GM18498 (cell line): Measurements from ENCODE around the gene CDC16.
"Not testable (repeated sequence)": the region's sequence is repeated elsewhere in the genome, so short reads cannot be mapped to it uniquely, and the experiment has no call there.

Source experiments
- ATAC-seq: cut with Tn5 transposase; IDR thresholded peaks from one replicate; pipeline ENCODE4 v1.9.1; 2021; ENCODE audit warnings: mild to moderate bottlenecking, moderate library complexity; ENCODE audit not compliant: unreplicated experiment

Gene CDC16, protein sequence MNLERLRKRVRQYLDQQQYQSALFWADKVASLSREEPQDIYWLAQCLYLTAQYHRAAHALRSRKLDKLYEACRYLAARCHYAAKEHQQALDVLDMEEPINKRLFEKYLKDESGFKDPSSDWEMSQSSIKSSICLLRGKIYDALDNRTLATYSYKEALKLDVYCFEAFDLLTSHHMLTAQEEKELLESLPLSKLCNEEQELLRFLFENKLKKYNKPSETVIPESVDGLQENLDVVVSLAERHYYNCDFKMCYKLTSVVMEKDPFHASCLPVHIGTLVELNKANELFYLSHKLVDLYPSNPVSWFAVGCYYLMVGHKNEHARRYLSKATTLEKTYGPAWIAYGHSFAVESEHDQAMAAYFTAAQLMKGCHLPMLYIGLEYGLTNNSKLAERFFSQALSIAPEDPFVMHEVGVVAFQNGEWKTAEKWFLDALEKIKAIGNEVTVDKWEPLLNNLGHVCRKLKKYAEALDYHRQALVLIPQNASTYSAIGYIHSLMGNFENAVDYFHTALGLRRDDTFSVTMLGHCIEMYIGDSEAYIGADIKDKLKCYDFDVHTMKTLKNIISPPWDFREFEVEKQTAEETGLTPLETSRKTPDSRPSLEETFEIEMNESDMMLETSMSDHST

DNA sequence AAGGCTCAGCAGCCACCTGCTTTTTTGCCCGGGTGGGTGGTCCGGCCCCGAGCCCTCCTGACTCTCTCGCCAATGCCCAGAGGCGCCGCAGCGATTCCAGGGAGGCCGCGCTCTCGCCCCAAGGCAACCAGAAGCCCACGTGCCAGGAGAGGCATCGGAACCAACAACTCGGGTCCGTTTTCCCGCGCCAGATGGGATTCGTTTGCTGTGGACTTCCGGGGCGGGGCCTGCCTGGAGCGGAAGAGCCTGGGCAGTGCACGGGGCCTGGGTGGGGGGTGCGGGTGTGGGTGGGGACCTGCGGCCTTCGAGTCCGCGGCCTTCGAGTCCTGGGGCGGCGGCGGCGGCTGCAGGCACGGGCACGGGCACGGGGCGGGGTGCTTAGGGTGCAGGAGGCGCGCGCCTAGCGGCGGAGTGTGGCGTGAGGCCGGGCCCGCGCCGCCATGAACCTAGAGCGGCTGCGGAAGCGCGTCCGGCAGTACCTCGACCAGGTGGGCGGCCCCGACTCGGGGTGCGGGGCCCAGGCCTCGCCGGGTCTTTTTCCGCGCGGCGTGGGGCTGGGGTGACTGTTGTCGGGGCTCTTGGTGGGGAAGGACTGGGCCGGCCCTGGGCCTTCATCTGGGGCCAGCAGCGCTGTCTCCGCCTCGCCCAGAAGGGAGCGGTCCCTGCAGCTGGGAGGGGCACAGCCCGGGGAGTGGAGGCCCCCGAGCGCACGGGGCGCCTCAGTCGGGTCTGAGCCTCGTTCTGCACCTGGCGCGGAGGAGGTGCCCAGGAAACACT lies at the start of gene CDC16:
TSS of gene CDC16 (plus strand) at position 253 of the 777 bp plus-strand sequence. CDS start at position 441, 188 bp downstream.
- ATAC-seq = peak; percentile 89

DNA sequence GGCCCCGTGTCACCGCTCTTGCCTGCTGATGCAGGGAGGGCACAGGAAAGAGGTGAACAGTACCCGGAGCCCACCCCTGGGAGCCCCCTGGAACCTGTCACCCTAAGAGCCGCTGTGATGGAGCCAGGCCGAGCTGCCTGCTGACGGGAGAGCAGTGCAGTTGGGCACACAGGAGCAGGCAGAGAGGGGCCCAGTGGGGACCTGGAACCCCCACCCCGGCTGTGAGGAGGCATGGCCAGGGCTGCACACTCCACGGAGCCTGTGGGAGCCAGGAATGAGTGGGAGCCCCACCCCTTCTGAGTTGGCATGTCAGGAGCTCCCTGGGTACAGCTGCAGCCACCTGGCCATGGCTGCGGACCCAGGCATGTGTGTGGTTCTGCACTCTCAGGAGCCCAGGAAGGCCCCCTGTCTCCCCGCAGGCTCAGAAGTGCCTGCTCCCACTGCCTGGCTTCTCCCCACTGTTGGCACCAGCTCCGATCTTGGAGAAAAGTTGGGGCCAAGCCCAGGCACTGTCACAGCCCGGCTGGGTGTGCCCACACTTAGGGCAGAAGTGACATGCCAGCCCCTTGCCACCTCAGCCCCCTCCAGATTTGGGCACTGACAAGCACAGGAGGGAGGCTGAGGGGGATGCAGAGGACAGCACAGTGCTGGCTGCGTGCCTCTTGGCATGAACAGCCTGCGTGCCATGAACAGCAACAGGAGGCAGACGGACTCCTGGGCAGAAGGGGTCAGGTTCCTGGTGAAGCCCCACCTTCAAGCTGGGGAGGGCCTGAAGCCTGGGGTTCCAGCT lies 49.3 kb upstream of the CDC16 start:
- ATAC-seq = no peak

DNA sequence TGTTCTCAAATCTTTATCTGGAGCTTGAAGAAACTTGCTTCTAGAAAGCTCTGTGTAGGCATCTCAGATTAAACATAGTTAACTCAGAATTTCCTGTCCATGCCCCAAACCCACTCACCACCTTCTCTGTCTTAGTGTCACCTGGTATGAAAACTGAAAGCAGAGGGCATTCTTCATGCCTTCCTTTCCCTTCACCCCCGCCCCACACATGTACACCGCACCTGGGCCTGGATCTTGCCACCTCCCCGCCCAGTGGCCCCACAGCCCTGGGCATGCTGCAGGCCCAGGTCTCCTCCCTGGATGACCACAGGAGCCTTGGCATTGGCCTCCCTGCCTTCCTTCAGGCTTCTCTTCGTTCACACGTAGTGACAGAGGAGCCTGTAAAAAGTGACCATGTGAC lies 39.8 kb upstream of the CDC16 start:
- ATAC-seq = no peak

DNA sequence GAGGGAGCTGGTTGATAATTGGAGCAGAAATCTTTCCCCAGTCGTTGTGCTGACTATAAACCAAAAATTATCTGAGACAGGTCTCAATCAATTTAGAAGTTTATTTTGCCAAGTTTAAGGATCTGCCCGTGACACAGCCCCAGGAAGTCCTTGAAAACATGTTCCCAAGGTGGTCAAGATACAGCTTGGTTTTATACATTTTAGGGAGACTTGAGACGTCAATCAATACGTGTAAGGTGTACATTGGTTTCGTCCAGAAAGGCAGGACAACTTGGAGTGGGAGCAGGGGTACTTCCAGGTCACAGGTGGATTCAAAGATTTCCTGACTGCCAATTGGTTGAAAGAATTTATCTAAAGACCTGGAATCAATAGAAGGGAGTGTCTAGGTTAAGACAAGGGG lies 38.1 kb upstream of the CDC16 start:
- no peak for ATAC-seq

DNA sequence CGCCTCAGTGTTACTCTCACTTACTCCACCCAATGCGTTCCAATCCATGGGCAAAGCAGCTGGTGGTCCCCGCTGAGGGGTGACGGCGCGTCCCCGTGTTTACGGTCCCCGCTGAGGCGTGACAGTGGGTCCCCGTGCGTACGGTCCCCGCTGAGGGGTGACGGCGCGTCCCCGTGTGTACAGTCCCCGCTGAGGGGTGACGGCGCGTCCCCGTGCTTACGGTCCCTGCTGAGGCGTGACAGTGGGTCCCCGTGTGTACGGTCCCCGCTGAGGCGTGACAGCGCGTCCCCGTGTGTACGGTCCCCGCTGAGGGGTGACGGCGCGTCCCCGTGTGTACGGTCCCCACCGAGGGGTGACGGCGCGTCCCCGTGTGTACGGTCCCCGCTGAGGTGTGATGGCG lies 36.1 kb upstream of the CDC16 start:
- no peak for ATAC-seq

DNA sequence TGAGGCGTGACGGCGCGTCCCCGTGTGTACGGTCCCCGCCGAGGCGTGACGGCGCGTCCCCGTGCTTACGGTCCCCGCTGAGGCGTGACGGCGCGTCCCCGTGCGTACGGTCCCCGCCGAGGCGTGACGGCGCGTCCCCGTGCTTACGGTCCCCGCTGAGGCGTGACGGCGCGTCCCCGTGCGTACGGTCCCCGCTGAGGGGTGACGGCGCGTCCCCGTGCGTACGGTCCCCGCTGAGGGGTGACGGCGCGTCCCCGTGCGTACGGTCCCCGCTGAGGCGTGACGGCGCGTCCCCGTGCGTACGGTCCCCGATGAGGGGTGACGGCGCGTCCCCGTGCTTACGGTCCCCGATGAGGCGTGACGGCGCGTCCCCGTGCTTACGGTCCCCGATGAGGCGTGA lies 35.2 kb upstream of the CDC16 start:
- ATAC-seq = not testable (repeated sequence)

DNA sequence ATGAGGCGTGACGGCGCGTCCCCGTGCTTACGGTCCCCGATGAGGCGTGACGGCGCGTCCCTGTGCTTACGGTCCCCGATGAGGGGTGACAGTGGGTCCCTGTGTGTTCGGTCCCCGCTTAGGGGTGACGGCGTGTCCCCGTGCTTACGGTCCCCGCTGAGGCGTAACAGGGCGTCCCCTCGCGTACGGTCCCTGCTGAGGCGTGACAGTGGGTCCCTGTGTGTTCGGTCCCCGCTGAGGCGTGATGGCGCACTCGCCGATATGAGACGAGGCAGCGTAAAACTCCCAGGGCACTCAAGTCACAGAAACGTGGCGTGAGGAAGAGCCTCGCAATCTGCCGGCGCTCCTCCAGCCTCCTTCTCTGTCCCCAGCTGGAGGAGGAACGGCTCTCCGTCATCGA lies 34.7 kb upstream of the CDC16 start:
- ATAC-seq = no peak

DNA sequence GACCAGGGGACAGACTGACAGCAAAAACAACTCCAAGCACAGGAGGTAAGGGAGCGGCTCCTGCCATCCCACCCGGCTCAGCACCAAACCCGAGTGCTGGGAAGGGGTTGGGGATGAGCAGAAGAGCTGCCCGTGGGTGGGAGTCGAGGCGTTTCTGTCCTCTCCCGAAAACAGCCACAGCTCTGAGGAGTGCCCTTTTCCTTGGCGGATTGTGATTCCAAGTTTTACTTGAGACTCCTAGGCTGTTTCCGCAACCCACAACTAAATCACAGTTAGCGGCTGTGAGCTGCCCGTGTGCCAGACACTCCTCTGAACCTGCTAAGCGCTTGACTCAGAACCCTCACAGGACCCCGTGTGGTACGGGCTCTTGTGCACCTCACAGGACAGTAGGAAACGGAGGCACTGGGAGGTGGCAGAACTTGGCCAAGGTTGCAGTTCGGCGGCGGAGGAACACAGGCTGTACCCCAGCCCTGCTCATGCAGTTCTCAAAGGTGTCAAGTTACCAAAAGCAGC lies 34.2 kb upstream of the CDC16 start:
- ATAC-seq = no peak

DNA sequence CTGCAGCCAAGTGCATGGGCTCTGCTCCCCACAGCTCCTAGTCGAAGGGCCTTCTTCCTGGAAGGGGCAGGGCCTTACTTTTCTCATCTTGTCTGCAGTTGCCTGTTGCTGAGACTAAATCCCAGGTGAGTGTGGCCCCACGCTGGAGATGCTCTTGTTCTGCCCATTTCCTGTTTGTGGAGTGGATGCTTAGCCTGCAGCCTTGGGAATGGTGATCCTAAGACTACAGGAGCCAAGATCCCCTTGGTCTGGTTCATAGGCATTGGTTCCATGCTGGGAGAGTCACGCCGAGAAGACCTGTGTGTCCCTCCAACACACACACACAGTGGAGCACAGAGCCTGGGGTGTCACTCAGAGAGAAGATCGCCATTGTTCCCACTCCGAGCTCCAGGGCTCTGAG lies 32.1 kb upstream of the CDC16 start:
- ATAC-seq = no peak

DNA sequence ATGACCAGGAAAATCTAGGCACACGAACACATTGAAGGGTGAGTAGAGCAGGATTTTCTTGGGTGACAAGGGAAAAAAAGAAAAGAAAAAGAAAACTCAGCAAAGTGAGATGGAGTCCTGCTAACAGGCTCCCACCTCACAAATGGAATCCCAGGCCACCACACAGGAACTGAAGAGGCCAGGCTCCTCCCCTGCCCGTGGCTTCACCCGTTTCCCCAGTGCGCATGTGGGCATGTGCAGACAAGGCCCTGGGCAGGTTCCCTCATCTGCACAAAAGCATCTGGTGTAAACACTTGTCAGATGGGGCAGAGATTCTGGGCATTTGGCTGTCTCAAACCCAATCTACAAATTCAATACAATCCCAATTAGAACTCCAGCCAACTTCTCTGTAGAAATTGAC lies 31.2 kb upstream of the CDC16 start:
- ATAC-seq = no peak

DNA sequence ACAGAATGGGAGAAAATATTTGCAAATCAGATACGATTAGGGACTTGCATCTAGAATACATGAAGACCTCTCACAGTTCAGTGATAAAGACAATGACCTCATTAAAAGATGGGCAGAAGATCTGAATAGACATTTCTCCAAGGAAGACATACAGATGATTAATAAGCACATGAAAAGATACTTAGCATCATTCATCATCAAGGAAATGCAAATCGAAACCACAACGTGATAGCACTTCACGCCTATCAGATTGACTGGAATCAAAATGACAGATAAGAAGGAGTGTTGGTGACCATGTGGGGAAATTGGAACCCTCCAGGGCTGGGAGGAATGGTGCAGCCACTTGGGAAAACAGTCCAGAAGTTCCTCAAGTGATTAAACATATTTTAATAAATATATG lies 29.8 kb upstream of the CDC16 start:
- ATAC-seq = no peak

DNA sequence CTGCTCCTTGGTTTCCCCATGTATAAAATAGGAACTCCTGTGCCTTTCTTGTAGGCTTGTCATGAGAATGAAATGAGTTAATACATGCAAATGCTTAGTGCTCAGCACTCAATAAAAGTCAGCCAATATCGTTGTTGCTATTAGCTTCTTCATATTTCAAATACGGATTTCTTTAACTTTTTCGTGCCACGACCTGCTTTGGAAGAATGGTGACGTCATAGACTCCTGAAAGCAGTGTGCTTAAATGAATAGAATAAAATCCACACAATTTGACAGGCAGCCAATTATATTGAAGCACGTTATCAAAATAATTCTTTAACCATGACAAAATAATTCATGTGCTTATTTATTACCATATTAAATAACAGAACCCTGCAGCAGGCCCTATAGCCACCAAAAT lies 26.6 kb upstream of the CDC16 start:
- ATAC-seq = no peak

DNA sequence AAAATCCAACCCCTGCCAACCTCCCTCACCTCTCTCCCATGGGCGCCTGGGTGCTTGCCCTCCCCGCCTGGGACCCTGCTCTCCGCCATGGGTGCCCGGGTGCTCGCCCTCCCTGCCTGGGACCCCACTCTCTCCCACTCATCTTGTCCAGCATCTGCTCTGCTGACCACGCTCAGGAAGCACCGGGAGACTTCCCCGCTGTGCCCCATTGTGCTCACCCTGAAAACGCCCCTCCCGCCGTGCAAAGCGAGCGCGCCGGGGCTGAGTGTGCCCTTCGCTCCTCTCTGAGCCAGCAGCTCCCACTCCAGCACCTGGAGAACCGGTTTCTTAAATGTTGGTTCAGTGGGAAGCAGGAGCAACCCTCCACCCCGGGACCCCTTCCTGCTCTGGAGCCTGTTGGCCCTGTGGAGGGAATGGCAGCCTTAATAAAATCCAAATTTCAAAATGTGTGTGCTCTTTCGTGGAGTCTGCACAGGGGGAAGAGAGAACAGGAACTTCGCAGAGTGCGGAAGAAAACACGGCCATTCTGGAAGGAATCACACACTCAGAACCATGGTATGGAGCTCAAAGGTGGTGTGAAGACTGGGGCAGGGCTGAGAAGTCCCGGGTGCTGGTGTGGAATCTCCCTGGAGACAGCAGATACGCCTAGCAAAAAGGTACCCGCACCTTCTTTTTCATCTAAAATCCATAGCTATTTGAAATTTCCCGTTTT lies 23.1 kb upstream of the CDC16 start:
- no peak for ATAC-seq

DNA sequence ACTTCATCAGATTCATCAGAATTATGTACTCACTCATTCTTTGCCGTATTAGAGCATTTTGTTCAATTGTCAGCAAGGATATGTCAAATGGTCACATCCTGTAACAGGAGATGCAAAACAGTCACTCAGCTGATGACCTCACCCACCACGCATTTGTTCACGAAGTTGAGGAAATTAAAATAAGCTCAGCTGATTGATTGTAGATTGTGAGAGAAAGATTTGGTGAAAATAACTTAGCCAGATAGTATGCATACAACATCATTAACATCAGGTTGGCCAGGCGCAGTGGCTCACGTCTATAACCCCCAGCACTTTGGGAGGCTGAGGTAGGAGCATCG lies 22.6 kb upstream of the CDC16 start:
- no peak for ATAC-seq

DNA sequence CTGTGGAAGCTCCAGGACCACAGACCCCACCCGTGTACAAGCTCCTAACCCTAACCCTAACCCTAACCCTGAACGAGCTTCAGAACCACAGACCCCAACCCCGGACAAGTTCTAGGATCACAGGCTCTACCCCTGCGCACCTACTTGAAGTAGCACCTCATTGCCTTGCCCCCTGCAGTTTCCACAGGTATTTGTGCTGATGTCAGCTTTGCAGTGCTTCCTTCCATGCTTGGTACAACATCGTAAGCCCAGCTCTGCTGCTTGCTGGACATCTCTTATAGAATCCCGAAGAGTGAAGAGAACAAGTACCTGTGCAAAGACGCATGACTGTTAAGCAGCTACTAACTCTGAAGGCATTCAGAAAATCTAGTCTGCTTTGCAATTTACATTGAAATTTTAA lies 20.7 kb upstream of the CDC16 start:
- ATAC-seq = no peak

DNA sequence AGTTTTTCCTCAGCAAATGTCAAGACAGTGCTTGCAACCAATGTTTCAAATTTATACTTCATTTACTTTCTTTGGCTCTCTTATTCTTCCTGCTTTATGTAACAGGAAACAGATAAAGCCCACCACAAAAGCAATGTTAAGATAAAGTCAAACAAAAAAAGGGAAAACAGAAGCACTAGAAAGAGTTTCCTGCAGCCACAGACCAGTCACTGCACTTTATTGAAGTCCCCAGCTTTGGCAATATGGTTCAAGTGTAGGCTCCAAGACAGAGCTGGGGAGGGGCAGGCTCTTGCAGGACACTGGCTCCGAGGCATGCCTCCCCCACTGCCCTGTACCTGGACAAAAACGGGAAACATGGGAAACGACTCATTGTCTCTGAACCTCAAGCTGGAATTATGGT lies 15.3 kb upstream of the CDC16 start:
- no peak for ATAC-seq

DNA sequence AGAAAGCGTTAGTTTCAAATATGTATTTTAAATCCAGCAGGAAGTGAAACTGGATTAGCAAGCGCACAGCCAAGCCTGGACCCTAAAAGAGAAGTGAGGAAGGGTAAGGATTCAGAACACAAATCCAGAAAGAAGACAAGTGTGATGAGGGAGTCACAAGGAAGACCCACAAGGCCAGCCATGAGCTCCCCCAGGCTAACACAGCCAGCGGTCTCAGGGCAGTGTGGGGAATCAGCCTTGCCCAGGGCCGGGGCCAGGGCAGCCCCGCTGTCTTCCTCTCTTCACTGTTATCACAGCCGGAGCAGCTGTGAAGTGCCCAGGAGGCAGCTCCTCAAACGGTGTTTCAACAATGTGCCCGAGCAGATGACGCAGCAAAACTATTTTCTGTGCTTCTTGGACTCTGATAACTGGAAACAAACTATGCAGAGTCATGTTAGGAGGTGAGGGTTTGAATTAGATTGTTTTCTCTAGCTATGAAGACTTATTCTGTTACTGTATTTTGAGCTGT lies 12.2 kb upstream of the CDC16 start:
- ATAC-seq = no peak

DNA sequence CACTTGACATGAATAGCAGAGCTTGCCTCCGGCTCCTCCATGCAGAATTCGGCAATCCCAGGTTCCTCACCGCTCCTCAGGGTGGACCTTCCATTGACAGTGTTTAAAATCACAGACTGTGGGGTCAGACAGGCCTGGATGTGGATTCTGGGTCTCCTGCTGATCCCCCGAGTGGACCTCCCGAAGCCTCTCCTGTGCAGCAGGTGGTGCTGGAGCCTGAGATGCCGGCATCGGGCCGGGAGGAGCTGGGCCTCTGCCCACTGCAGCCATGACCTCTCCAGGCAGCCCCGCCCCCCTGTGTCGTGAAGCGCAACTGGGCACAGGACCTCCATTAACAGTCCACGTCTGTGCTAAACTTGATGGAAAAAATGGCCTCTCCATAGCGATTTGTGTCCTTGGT lies 10.5 kb upstream of the CDC16 start:
- no peak for ATAC-seq

DNA sequence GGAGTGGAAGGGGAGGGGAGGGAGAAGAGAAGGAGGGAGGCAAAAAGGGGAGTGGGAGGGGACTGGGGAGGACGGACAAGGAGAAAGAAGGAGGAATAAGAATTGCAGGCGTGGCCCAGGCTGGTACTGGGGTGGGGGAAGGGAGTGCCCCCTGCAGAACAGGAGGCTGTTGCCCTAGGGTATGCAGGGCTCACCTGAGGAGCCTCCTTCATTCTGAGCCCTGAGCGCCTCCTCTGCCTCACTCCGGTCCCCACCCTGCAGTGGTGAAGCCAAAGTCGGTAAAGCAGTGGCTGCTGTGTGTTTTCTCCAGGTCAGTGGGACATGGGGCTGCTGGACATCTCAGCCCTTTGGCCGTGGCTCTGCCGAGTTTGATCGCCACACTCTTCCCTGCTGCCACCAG lies 9.1 kb upstream of the CDC16 start:
- no peak for ATAC-seq

DNA sequence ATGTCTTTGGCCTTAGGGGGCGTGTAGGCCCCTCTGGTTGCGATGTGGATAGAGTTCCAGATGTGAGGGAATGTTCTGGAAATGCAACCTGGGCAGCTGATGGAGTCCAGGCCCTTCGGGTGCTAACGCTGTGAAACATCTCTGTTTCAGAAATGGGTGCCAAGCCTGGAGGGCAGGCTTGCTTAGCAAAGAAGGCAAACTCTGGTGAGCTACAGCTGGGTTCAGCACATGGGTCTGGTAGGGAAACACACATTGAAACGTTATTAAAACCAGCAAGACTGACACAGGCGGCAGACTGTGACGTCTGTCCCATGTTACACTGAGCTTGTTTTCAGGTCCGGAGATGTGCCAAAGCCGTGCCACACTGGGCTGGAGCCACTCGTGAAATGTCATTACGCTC lies 8.6 kb upstream of the CDC16 start:
- no peak for ATAC-seq
